GM18505 (cell line): ENCODE results near the gene AGAP3.

Experiments
- ATAC-seq: cut with Tn5 transposase; IDR thresholded peaks from one replicate; pipeline ENCODE4 v1.9.1; 2021; ENCODE audit not compliant: unreplicated experiment
- POLR2A ChIP-seq: IDR thresholded peaks from 4 replicates; pipeline ENCODE4 v1.6.1; 2011; ENCODE audit warnings: borderline replicate concordance; ENCODE audit not compliant: insufficient read depth, insufficient read length; ENCODE audit errors: extremely low read depth

The AGAP3 gene

GRCh38 chr7:151185762-151186639 lies 99.7 kb downstream of the AGAP3 start:
- ATAC-seq = no peak
- no peak for TF ChIP-seq POLR2A

DNA sequence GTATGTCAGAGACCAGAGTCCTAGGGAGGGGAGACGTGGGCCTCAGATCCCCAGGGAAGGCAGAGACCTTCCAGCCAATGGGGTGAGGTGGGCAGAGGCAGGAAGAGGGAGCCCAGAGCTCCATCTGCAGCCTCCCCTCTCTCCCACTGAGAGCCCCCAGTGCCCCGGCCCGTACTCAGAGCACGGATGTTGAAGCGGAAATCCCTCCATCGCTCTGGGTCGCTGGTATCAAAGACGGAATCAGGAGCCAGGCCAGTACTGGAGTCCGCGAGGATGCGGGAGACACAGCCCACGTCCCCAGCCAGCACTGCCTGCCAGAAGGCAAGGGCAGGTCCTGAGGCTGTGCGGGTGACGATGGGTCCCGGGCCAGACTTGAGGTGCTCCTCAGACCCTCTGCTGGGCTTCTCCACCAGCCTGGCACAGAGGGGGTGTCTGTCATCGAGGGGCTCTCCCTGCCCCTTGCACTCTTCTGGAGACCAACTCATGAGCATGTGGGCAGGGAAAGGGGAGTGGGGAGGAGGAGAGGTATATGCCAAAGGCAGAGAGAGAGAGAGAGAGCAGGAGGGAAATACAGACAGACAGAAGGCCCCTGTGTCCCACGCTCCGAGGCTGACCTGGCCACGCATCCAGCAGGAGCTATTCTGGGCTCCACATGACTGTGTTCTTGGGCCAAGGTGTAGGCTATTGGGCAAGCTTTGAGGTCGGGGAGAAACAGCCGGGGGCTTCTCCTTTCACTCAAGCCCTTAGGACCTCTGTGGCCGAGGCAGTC lies 100.5 kb downstream of the AGAP3 start, which contains the start of gene ASB10:
Gene ASB10 (minus strand): TSS at position 611 of the 769 bp plus-strand sequence. CDS start 120 bp downstream, at position 491.
- ATAC-seq = no peak
- TF ChIP-seq POLR2A = no peak

DNA sequence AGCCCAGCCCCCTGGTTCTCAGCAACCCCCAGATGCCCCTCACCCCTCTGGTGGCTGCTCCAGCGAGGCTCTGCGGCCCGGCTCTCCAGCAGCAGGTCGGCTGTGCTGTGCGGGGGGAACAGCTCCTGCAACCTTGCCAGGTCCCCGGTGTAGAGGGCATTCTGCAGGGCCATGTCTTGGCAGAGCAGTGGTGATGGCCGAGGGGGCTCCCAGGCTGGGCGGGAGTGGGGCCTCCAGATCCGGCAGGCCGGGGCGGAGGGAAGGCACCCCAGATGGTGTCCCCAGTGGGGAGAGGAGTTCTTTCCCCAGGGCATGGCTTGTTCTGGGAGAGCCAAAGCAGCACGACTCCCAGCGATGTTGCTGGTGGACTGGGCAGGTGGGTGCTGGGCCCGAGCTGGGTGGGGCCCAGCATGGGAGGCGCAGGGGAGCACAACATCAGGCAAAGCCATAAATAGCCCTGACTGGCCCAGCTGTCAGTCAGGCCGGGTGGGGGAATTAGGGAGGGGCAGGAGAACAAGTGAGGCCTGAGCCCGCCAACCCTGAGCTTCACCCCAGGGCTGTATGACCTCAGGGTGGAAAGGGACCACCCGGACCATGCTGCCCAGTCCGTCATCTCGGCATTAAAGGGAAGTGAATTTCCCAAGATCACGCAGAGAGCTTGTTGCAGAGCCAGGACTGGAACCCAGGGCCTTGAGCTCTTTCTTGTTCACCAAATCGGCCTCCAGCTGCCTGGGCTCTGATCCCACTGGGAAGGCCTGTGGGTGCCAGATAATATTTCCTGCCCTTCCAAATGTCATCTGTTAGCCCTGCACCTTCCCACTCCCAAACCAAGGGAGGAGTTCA lies 101.4 kb downstream of the AGAP3 start:
- no peak for ATAC-seq
- TF ChIP-seq POLR2A = no peak

DNA sequence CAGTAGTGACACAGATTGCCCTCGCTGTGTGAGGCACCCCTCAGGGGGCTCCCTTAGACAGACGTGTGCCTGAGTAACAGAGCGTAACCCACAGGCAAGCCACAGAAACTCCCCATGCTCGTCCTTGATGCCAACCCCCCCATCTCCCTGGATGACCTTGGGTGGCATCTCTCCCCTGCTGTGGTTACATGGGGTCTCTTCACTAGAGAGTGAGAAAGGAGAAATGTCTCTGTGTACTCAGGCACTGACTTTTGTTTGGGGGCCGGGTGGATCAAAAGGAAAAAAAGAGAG lies 101.9 kb downstream of the AGAP3 start:
- no peak for ATAC-seq
- TF ChIP-seq POLR2A = no peak

DNA sequence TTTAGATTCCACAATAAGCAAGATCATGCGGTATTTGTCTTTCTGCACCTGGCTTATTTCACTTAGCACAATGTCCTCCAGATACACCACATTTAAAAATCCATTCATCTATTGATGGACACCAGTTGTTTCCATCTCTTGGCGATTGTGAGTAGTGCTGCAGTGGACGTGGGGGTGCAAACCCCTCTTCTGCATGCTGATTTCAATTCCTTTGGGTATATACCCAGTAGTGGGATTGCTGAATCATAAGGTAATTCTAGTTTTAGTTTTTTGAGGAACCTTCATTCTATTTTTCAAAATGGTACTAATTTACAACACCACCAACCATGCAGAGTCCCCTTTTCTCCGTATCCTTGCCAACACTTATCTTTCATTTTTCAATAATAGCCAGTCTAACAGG lies 102.8 kb downstream of the AGAP3 start:
- no peak for TF ChIP-seq POLR2A

GRCh38 chr7:151191544-151191943 lies 105.3 kb downstream of the AGAP3 start:
- ATAC-seq = no peak
- no peak for TF ChIP-seq POLR2A

More for the DNA sequence above, 102.8 kb downstream of the AGAP3 start:
- ATAC-seq = no peak

- no peak for ATAC-seq
- TF ChIP-seq POLR2A = no peak
Measured at GRCh38 chr7:151192002-151192539, 105.8 kb downstream of the AGAP3 start.

DNA sequence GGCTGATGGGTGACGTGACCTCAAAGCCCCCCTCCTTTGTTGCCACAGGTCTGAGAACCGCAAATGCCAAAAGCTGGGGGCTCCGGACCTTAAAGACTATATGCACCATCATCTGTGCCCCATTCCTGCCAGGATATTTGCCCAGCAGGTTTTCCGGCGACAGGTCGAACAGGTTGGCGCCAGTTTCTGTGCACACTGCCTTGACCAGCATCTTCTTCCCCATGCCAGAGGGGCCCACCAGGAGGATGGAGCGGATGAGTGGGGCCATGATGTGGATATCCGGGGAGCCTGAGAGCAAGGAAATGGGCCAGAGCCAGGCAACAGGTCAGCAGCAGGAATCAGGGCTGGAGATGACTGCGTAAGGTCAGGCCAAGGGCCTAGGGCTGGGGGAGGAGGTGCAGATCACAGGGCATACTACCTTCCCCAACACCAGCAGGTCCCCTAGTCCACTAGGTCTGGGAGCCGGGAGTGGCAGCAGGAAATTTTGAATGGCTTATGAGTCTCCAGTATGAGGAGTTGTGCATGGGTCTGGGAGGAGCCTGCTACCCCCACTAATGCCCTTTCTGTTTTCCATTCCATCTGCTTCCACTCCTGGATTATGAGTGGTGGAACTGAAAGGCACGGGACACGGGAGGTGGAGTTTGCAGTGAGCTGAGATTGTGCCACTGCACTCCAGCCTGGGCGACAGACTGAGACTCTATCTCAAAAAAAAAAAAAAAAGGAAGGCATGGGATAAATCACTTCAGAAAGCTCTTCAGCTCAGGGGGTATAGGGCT lies 107.1 kb downstream of the AGAP3 start:
- TF ChIP-seq POLR2A = no peak
- ATAC-seq = no peak
